HG03565 (cell line): ENCODE data around the gene THOC7.

Experiments
- ATAC-seq: cut with Tn5 transposase; IDR thresholded peaks from one replicate; pipeline ENCODE4 v1.9.1; 2021; ENCODE audit warnings: mild to moderate bottlenecking, moderate library complexity; ENCODE audit not compliant: unreplicated experiment

Gene THOC7

GRCh38 chr3:63847718-63848450 lies 15.7 kb downstream of the THOC7 start:
- no peak for ATAC-seq

- no peak for ATAC-seq
Observed at GRCh38 chr3:63845215-63845614, 18.4 kb downstream of the THOC7 start.

- no peak for ATAC-seq
Observed at GRCh38 chr3:63842127-63842526, 21.5 kb downstream of the THOC7 start.

GRCh38 chr3:63841704-63842103 lies 21.9 kb downstream of the THOC7 start:
- ATAC-seq: no peak

GRCh38 chr3:63832395-63832794 lies 31.2 kb downstream of the THOC7 start:
- ATAC-seq: no peak

- ATAC-seq: no peak
Observed at GRCh38 chr3:63830526-63830925, 33.1 kb downstream of the THOC7 start.

GRCh38 chr3:63824309-63824708 lies 39.3 kb downstream of the THOC7 start:
- no peak for ATAC-seq

- ATAC-seq: no peak
Observed at GRCh38 chr3:63819151-63819398, 44.5 kb downstream of the THOC7 start, which contains the start of gene C3orf49. C3orf49 (plus strand) TSS chr3:63819299; CDS start chr3:63819472, 173 bp downstream.

- ATAC-seq: no peak
Observed at GRCh38 chr3:63818282-63819150, 45.1 kb downstream of the THOC7 start.

- ATAC-seq: no peak
Observed at GRCh38 chr3:63817225-63817624, 46.4 kb downstream of the THOC7 start.

GRCh38 chr3:63814237-63814636 lies 49.4 kb downstream of the THOC7 start:
- ATAC-seq: no peak

GRCh38 chr3:63809607-63810006 lies 54.0 kb downstream of the THOC7 start:
- ATAC-seq: no peak

GRCh38 chr3:63808633-63809032 lies 55.0 kb downstream of the THOC7 start:
- ATAC-seq: no peak

GRCh38 chr3:63807961-63808565 lies 55.5 kb downstream of the THOC7 start:
- ATAC-seq: no peak

GRCh38 chr3:63803911-63804310 lies 59.7 kb downstream of the THOC7 start:
- no peak for ATAC-seq

- no peak for ATAC-seq
Observed at GRCh38 chr3:63800097-63800496, 63.5 kb downstream of the THOC7 start.

- no peak for ATAC-seq
Observed at GRCh38 chr3:63798949-63799348, 64.7 kb downstream of the THOC7 start.

GRCh38 chr3:63798544-63798943 lies 65.1 kb downstream of the THOC7 start:
- ATAC-seq: no peak

- no peak for ATAC-seq
Observed at GRCh38 chr3:63795438-63795837, 68.2 kb downstream of the THOC7 start.

GRCh38 chr3:63791974-63792373 lies 71.6 kb downstream of the THOC7 start:
- ATAC-seq: no peak
